NT2/D1 (cell line): ENCODE results near the gene WDR88.
"Not testable (repeated sequence)": the region's sequence is repeated elsewhere in the genome, so short reads cannot be mapped to it uniquely, and the experiment has no call there.

Experiments used
- DNase-seq: peaks from one replicate; pipeline ENCODE4 v3.0.0-alpha.2; 2011; ENCODE audit warnings: low read depth, low spot score
- H3K27me3 ChIP-seq: 2 replicates; pipeline ENCODE4 v1.6.0; 2011; ENCODE audit warnings: mild to moderate bottlenecking; ENCODE audit not compliant: insufficient read length, insufficient read depth
- H3K36me3 ChIP-seq: 2 replicates; pipeline ENCODE4 v1.6.1; 2011; ENCODE audit warnings: mild to moderate bottlenecking, low read length, mixed read lengths; ENCODE audit not compliant: insufficient read depth, insufficient read length
- H3K4me1 ChIP-seq: 2 replicates; pipeline ENCODE4 v1.5.1; 2011; ENCODE audit not compliant: insufficient read depth, insufficient read length
- H3K4me3 ChIP-seq: 2 replicates; pipeline ENCODE4 v1.5.1; 2011; ENCODE audit warnings: low read depth; ENCODE audit not compliant: insufficient read length
- H3K9ac ChIP-seq: 2 replicates; pipeline ENCODE4 v1.6.0; 2011; ENCODE audit warnings: low read depth; ENCODE audit not compliant: insufficient read length
- H3K9me3 ChIP-seq: 2 replicates; pipeline ENCODE4 v1.5.1; 2011; ENCODE audit warnings: mild to moderate bottlenecking, low read length; ENCODE audit not compliant: insufficient read depth
- SUZ12 ChIP-seq: IDR thresholded peaks from 2 replicates; pipeline ENCODE4 v1.6.1; 2011; ENCODE audit not compliant: insufficient read length, insufficient read depth; ENCODE audit errors: extremely low read depth
- YY1 ChIP-seq: IDR thresholded peaks from 2 replicates; pipeline ENCODE4 v1.6.1; 2011; ENCODE audit not compliant: insufficient read length, insufficient read depth
- ZNF274 ChIP-seq: IDR thresholded peaks from 2 replicates; pipeline ENCODE4 v1.6.1; 2011; ENCODE audit warnings: mild to moderate bottlenecking, low read depth, low read length

The WDR88 gene

DNA sequence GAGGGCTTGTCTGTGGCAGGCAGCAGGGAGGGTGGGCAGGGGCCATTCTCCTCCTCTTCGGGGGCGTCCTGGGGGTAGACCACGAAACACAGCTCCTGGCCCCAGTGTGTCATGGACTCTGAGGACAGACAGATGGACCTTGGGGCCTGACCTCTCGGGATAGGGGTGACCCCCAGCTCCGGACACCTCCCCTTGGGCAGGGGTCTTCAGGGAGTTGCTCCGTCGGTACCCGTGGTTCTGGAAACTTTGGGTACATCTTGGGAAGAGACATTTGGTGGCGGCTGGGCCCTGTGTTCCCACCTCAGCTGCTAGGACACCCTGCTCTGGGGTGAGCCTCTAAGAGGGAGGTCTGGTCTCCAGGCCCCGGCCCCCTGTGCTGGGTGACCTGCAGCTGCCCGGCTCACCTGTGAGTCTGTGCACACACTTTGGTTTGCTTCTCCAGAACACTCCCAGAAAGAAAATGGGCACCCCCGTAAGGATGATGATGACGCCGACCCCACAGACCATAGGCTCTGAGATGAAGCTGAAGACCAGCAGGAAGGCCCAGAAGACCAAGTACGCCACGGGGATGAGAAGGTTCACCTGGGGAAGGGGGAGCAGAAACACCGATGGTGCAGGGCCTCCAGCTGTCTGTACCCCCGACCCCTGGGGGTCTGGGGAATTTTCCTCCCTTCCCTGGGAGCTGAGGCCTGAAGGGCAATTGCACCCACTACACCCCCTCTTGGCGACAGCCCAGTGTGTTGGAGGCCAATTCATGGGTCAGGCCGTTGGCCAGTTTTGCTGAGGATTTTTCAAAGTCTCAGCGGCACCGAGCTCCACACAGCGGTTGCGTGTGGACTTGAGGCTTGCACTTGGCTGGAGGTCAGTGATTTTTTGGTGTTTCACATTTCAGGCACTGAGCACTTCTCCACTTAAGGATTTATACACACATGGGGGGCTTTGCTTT is 77.3 kb downstream of the WDR88 start:
- TF ChIP-seq SUZ12 (no peak), YY1 (no peak), ZNF274 (no peak)
- no peaks in the 10 kb centered on the region for H3K9me3 ChIP-seq
- H3K9ac ChIP-seq, result no peak overlapping the region
- H3K4me1 ChIP-seq, result no peaks in the 10 kb centered on the region
- no peak overlapping the region for H3K4me3 ChIP-seq
- peaks cover 35% of the 10 kb centered on the region for H3K36me3 ChIP-seq
- no peaks in the 10 kb centered on the region for H3K27me3 ChIP-seq
- DNase-seq, result no peak

- H3K27me3 ChIP-seq, H3K9me3 ChIP-seq, H3K9ac ChIP-seq, DNase-seq, H3K4me1 ChIP-seq, H3K4me3 ChIP-seq: not testable (repeated sequence)
- H3K36me3 ChIP-seq, result peaks cover 30% of the 10 kb centered on the region
Observed at GRCh38 chr19:33209850-33210230, 77.9 kb downstream of the WDR88 start.

- H3K9me3 ChIP-seq, result no peaks in the 10 kb centered on the region
- H3K27me3 ChIP-seq, result no peaks in the 10 kb centered on the region
- H3K9ac ChIP-seq, result no peak overlapping the region
Observed at GRCh38 chr19:33210266-33210940, 78.5 kb downstream of the WDR88 start.

DNA sequence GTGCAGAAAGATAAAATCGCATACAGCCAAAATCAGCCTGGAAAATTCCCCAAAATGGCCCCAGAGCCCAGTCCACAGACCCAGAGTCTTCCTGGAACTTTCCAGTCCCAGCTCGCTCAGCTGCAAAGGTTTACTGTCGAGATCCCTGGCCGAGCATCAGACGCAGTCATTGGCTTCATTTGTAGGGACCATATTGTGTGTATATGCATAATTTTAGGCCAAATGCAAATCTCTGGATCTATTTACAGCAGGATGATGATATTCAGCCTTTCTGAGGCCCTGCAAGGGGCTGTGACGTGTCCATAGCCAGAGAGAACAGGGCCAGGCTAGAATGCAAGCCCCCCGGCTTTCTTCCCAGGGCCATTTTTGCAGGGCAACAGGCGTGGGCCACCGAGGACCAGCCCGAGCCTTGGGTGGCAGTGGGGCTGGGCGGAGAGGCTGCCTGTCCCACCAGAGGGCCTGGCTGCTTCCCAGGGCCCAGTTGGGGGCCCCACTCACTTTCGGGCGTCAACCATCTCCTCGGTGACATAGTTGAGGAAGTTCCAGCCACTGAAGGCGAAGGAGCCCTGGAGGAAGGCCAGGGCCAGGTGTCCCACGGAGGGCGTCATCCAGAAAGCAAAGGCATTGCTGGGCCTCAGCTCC is 80.0 kb downstream of the WDR88 start:
- H3K4me3 ChIP-seq, result no peak overlapping the region
- H3K9me3 ChIP-seq, result no peaks in the 10 kb centered on the region
- H3K27me3 ChIP-seq, result no peaks in the 10 kb centered on the region
- H3K4me1 ChIP-seq, result peaks cover 7% of the 10 kb centered on the region
- no peak for TF ChIP-seq SUZ12
- peaks cover 14% of the 10 kb centered on the region for H3K36me3 ChIP-seq
- DNase-seq, result no peak
- H3K9ac ChIP-seq, result no peak overlapping the region

More at GRCh38 chr19:33210266-33210940, 78.5 kb downstream of the WDR88 start:
- TF ChIP-seq ZNF274 (no peak), YY1 (no peak), SUZ12 (no peak)
- H3K4me1 ChIP-seq, result no peaks in the 10 kb centered on the region
- H3K4me3 ChIP-seq, result no peak overlapping the region
- DNase-seq, result no peak
- peaks cover 25% of the 10 kb centered on the region for H3K36me3 ChIP-seq

DNA sequence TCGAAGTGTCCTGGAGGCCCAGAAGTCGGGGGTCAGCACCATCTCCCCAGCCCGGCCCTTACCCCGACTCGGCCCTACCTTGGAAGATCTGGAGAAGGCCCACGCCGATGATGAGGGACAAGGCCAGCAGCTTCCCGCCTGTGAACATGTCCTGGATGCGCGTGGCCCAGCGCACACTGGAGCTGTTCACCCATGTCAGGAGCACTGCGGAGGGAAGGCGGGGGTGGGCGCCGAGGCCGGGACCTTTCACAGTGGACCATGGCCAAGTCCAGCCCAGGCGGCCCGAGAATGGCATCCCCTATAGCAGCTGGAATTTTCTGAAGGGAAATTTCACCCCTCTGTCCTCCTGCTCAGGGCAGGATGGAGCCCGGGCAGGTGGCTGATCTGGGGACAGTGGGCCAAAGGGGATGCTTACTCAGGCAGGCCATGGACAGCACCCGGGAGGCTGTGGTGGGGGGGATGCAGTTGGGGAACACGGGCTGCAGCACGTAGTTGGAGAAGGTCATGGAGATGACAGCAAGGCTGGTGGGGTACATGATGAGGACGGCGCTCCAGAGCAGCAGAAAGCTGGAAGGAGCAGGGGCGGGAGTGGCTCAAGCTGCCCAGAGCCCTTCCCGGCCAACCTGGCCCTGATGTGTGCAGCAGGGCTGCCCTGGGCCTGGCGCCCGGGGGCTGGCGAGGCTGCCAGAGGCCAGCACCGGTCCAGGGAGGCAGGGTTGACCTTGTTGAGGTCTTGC is 80.7 kb downstream of the WDR88 start:
- DNase-seq, result no peak
- peaks cover 10% of the 10 kb centered on the region for H3K4me1 ChIP-seq
- no peak for TF ChIP-seq SUZ12
- TF ChIP-seq YY1, result no peak
- TF ChIP-seq ZNF274, result no peak
- no peak overlapping the region for H3K4me3 ChIP-seq
- H3K9me3 ChIP-seq, result no peaks in the 10 kb centered on the region
- H3K9ac ChIP-seq, result no peak overlapping the region
- H3K27me3 ChIP-seq, result no peaks in the 10 kb centered on the region
- peaks cover 14% of the 10 kb centered on the region for H3K36me3 ChIP-seq

DNA sequence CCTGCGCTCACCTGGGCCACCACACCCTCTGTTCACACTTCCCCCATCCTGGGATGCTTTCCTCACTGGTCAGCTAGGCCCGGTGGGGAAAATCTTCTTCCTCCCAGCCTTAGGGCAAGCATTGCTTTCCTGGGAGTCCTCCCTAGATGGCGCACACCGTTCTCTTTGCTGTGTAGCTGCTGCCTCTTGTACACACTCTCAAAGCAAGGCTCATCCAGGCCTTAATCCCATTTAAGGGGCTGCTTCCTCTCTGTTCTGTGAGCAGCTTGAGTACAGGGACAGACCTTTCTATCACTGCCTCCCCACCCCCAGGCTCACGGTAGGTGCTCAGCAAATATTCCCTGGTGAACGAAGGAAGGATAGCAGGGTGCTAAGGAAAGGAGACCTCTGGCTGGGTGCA is 82.7 kb downstream of the WDR88 start:
- Histone ChIP-seq H3K36me3 (peaks cover 7% of the 10 kb centered on the region), H3K9ac (no peak overlapping the region), H3K4me1 (peaks cover 18% of the 10 kb centered on the region), H3K4me3 (no peak overlapping the region), H3K27me3 (no peaks in the 10 kb centered on the region), H3K9me3 (no peaks in the 10 kb centered on the region)
- peak; percentile 25 for DNase-seq
- TF ChIP-seq SUZ12, result no peak
- TF ChIP-seq YY1, result no peak
